Measurements from ENCODE around the gene RELN.

DNA sequence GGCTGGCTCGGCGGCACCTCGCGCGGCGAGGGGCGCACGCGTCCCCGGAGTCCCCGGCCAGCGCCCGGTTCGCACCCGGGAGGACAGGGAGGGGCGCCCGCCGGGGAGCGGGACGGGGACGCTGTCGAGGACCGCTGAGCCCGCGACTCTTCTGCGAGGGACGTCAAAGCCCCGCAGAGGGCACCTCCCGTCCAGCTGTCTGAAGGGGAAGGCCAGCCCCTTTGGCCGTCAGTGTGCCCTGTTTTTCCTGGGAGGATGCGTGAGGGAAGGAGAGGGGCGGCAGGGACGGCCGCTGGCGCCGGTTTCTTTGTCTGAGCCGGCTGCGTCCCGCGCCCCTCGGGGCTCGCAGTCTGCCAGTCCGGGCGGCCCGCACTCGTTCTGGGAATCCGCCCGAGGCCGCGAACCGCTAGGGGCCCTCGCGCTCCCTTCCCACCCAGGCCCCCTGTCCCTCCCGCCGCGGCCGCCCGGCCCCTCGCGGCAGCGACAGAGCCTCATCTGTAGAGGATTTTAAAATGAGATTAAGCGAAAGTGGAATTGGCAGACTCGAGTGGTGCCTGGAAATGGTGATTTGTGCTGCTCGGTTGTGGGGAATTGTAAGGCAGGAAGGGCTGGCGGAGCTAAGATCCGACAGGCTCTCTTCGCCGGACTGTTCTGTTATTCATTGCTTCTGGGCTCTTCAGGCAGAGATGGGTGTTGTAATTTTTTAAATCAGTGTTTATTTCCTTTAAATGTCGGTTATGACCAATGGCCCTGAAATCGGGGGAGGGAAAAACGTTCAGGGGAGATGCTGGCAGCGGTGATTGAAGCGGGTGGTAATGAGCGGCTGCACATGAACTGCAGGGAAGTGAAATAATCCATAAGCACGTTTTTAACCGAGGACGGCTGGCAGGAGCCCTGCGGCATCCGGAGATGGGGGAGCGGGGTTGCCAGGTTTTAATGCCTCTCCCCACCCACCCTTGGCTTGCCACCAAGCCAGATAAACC lies 618 bp upstream of the RELN start:
- TF ChIP-seq ZFP3 (CRISPR knock-in tag; IDR thresholded peaks at IDR 0.05) (no peak), GLIS3 (CRISPR knock-in tag; IDR thresholded peaks at IDR 0.05) (no peak), SNAI2 (CRISPR knock-in tag; IDR thresholded peaks at IDR 0.05) (no peak), ZFP30 (CRISPR knock-in tag; IDR thresholded peaks at IDR 0.05) (no peak), RARB (CRISPR knock-in tag; IDR thresholded peaks at IDR 0.05) (no peak), ARNTL (CRISPR knock-in tag; IDR thresholded peaks at IDR 0.05; ENCODE audit: borderline replicate concordance, low read depth) (no peak), ZNF565 (CRISPR knock-in tag; conservative IDR thresholded peaks at IDR 0.05; ENCODE audit: low read depth) (no peak), OSR1 (CRISPR knock-in tag; IDR thresholded peaks at IDR 0.05) (no peak)
- TF ChIP-seq, protein P1, sequence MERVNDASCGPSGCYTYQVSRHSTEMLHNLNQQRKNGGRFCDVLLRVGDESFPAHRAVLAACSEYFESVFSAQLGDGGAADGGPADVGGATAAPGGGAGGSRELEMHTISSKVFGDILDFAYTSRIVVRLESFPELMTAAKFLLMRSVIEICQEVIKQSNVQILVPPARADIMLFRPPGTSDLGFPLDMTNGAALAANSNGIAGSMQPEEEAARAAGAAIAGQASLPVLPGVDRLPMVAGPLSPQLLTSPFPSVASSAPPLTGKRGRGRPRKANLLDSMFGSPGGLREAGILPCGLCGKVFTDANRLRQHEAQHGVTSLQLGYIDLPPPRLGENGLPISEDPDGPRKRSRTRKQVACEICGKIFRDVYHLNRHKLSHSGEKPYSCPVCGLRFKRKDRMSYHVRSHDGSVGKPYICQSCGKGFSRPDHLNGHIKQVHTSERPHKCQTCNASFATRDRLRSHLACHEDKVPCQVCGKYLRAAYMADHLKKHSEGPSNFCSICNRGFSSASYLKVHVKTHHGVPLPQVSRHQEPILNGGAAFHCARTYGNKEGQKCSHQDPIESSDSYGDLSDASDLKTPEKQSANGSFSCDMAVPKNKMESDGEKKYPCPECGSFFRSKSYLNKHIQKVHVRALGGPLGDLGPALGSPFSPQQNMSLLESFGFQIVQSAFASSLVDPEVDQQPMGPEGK (CRISPR knock-in tag; IDR thresholded peaks at IDR 0.05; ENCODE audit: borderline replicate concordance), result no peak
- TF ChIP-seq, protein P2, sequence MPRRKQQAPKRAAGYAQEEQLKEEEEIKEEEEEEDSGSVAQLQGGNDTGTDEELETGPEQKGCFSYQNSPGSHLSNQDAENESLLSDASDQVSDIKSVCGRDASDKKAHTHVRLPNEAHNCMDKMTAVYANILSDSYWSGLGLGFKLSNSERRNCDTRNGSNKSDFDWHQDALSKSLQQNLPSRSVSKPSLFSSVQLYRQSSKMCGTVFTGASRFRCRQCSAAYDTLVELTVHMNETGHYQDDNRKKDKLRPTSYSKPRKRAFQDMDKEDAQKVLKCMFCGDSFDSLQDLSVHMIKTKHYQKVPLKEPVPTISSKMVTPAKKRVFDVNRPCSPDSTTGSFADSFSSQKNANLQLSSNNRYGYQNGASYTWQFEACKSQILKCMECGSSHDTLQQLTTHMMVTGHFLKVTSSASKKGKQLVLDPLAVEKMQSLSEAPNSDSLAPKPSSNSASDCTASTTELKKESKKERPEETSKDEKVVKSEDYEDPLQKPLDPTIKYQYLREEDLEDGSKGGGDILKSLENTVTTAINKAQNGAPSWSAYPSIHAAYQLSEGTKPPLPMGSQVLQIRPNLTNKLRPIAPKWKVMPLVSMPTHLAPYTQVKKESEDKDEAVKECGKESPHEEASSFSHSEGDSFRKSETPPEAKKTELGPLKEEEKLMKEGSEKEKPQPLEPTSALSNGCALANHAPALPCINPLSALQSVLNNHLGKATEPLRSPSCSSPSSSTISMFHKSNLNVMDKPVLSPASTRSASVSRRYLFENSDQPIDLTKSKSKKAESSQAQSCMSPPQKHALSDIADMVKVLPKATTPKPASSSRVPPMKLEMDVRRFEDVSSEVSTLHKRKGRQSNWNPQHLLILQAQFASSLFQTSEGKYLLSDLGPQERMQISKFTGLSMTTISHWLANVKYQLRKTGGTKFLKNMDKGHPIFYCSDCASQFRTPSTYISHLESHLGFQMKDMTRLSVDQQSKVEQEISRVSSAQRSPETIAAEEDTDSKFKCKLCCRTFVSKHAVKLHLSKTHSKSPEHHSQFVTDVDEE (CRISPR knock-in tag; IDR thresholded peaks at IDR 0.05), result no peak; the same call in 1 of the 2 replicates
- TF ChIP-seq, protein P3, sequence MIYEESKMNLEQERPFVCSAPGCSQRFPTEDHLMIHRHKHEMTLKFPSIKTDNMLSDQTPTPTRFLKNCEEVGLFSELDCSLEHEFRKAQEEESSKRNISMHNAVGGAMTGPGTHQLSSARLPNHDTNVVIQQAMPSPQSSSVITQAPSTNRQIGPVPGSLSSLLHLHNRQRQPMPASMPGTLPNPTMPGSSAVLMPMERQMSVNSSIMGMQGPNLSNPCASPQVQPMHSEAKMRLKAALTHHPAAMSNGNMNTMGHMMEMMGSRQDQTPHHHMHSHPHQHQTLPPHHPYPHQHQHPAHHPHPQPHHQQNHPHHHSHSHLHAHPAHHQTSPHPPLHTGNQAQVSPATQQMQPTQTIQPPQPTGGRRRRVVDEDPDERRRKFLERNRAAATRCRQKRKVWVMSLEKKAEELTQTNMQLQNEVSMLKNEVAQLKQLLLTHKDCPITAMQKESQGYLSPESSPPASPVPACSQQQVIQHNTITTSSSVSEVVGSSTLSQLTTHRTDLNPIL (CRISPR knock-in tag; IDR thresholded peaks at IDR 0.05; ENCODE audit: low read depth), result no peak
- TF ChIP-seq, protein P4, sequence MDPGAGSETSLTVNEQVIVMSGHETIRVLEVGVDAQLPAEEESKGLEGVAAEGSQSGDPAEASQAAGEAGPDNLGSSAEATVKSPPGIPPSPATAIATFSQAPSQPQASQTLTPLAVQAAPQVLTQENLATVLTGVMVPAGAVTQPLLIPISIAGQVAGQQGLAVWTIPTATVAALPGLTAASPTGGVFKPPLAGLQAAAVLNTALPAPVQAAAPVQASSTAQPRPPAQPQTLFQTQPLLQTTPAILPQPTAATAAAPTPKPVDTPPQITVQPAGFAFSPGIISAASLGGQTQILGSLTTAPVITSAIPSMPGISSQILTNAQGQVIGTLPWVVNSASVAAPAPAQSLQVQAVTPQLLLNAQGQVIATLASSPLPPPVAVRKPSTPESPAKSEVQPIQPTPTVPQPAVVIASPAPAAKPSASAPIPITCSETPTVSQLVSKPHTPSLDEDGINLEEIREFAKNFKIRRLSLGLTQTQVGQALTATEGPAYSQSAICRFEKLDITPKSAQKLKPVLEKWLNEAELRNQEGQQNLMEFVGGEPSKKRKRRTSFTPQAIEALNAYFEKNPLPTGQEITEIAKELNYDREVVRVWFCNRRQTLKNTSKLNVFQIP (CRISPR knock-in tag; IDR thresholded peaks at IDR 0.05; ENCODE audit: borderline replicate concordance, low read depth), result no peak
- TF ChIP-seq, protein P5, sequence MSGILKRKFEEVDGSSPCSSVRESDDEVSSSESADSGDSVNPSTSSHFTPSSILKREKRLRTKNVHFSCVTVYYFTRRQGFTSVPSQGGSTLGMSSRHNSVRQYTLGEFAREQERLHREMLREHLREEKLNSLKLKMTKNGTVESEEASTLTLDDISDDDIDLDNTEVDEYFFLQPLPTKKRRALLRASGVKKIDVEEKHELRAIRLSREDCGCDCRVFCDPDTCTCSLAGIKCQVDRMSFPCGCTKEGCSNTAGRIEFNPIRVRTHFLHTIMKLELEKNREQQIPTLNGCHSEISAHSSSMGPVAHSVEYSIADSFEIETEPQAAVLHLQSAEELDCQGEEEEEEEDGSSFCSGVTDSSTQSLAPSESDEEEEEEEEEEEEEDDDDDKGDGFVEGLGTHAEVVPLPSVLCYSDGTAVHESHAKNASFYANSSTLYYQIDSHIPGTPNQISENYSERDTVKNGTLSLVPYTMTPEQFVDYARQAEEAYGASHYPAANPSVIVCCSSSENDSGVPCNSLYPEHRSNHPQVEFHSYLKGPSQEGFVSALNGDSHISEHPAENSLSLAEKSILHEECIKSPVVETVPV (CRISPR knock-in tag; IDR thresholded peaks at IDR 0.05), result no peak

Data from SK-N-SH treated with all-trans-retinoic acid at 6 μM for 48 hours (cell line).